NAMALWA (cell line): ENCODE results near the gene CCDC51.
"Not testable (repeated sequence)": the region's sequence is repeated elsewhere in the genome, so short reads cannot be mapped to it uniquely, and the experiment has no call there.

ENCODE experiments used
- DNase-seq: peaks from one replicate; pipeline ENCODE4 v3.0.0-alpha.2; 2015; ENCODE audit warnings: low spot score

Gene CCDC51, protein sequence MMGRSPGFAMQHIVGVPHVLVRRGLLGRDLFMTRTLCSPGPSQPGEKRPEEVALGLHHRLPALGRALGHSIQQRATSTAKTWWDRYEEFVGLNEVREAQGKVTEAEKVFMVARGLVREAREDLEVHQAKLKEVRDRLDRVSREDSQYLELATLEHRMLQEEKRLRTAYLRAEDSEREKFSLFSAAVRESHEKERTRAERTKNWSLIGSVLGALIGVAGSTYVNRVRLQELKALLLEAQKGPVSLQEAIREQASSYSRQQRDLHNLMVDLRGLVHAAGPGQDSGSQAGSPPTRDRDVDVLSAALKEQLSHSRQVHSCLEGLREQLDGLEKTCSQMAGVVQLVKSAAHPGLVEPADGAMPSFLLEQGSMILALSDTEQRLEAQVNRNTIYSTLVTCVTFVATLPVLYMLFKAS

GRCh38 chr3:48439820-48440589 lies at the start of gene CCDC51, which contains the start of gene TMA7:
Gene CCDC51, minus strand, starts transcription at chr3:48440119. Its CDS starts 4,991 bp downstream, at chr3:48435128.
Gene TMA7, plus strand, starts transcription at chr3:48440257. Its CDS starts 40 bp downstream, at chr3:48440297.
- peak; percentile 93 for DNase-seq

- DNase-seq: no peak
Measured at GRCh38 chr3:48486952-48487351, 47.0 kb upstream of the CCDC51 start.

GRCh38 chr3:48482822-48483221 lies 42.9 kb upstream of the CCDC51 start:
- DNase-seq: not testable (repeated sequence)

GRCh38 chr3:48480891-48481290 lies 41.0 kb upstream of the CCDC51 start:
- not testable (repeated sequence) for DNase-seq

DNA sequence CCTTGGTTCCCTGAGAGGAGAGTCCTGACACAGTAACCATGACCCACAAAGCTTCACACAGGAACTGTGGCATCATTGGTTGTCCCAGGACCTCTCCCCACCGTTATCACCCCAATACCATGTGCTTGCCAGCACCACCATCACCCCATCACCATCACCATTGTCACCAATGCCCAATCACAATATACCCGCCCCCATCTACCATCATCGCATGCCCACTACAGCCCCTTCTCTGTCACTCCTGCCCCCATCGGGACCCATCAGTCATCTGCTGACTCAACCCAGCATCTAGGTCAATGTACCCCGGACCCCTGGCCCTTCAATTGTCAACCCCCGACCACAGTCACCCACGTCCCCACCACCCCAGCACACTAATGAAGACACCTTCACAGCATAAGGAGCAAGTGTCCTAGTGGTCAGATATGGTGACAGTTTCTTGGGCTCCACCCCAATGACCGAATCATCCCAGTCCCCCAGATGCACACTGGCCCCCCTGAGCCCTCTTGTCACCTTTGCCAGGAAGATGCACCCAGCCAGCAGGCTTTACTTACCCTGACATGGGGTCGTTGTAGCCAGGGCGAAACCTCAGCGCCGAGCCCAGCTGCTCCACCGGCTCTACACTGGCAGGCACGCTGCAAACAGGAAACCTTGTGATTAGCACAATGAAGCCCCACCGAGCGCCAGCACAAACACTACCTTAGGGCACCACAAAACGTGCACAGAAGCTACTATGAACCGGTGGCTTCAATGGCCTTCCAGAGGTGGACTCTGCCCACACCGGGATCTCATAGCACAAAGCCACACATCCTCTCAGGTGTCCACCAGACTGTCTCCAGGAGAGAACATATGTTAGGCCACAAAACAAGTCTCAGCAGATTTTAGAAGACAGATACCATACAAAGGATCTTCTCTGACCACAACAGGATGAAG lies 39.0 kb upstream of the CCDC51 start:
- peak; percentile 37 for DNase-seq

GRCh38 chr3:48477959-48478520 lies 38.1 kb upstream of the CCDC51 start:
- DNase-seq: no peak

GRCh38 chr3:48476426-48477053 lies 36.6 kb upstream of the CCDC51 start:
- DNase-seq: no peak

- no peak for DNase-seq
Measured at GRCh38 chr3:48475188-48475587, 35.3 kb upstream of the CCDC51 start.

DNA sequence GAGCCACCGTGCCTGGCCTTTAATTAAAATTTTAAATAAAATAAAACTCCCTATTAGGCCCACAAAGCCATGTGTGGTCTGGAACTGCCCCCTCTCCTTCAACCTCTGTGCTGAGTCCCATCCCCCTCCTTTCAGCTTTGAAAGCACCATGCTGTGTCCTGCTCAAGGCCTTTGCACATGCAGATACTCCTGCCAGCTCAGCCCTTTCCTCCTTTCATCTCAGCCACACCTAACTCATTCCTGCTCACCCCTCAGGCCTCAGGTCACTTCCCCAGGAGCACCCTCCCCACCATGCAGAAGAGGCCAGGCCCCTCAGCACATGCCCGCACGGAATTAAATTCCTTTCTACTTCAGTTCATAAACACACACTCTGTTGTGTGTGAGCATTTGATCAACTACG lies 34.7 kb upstream of the CCDC51 start:
- DNase-seq: no peak

GRCh38 chr3:48474031-48474430 lies 34.1 kb upstream of the CCDC51 start:
- not testable (repeated sequence) for DNase-seq

DNA sequence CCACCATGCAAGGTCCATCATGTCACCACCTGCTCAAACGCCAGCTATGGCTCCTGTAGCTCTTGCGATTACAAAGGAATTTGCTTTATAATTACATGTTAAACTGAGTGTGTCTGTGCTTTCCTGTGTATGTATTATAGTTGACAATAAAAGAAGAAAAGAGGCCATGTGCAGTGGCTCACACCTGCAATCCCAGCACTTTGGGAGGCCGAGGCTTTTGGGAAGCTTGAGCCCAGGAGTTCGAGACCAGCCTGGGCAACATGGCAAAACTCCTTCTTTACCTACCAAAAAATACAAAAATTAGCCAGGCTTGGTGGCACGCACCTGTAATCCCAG lies 33.7 kb upstream of the CCDC51 start:
- DNase-seq: no peak

- peak; percentile 94 for DNase-seq
Measured at GRCh38 chr3:48472923-48473616, 33.2 kb upstream of the CCDC51 start.

- no peak for DNase-seq
Measured at GRCh38 chr3:48472673-48472922, 32.7 kb upstream of the CCDC51 start.

DNA sequence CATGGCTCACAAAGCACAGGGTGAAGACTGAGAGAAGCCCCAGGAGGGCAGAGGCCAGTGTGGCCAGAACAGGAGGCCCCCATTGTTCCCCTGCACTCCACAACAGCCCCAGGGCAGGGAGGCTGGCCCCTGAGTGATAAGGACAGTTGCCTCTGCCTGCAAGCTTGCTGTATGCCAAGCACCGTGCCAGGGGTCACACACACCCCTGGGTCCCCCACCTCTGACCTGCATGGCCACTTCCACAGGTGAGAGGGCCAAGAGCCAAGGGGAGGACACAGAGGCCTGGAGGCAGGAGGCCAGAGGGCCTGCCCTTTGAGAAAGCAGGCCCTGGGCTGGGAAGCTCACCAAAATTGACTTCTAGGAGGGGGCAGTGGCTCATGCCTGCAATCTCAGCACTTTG lies 30.4 kb upstream of the CCDC51 start:
- DNase-seq: no peak

- DNase-seq: no peak
Measured at GRCh38 chr3:48469046-48469915, 29.4 kb upstream of the CCDC51 start.

GRCh38 chr3:48468329-48468731 lies 28.4 kb upstream of the CCDC51 start:
- no peak for DNase-seq

DNA sequence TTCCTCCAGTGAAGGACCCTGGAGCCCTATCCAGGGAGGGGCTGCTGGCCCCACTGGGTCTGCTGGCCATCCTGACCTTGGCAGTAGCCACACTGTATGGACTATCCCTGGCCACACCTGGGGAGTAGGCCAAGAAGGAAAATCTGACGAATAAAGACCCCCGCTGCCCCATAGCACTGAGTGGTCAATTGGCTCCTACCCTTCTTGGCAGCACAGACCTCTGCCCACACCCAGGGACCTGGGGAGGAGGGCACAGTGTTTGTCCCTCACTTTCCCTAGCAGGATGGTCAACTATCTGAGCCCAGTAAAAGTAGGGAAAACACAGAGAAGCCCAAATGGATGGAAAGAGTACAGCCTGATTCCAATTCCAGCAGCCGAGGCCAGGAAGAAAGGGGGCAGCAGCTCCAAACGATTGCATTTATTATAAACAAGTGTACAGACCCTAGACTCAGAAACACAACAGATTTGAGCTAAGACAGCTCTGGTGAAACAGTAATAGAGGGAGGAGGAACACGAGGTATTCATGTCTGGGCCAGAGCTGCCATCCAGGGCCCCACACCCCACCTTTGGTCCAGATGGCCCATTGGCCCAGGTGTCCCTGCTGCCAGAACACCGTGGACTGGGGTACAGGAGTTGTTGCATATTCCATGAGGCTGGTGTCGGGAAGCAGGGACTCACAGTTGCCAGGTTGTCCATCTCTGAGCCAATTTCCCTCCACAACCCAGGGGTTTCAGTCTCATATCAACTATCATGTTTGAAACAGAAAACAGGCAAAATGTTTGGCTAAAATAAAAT lies 27.8 kb upstream of the CCDC51 start:
- no peak for DNase-seq

- DNase-seq: no peak
Measured at GRCh38 chr3:48467110-48467454, 27.2 kb upstream of the CCDC51 start.

DNA sequence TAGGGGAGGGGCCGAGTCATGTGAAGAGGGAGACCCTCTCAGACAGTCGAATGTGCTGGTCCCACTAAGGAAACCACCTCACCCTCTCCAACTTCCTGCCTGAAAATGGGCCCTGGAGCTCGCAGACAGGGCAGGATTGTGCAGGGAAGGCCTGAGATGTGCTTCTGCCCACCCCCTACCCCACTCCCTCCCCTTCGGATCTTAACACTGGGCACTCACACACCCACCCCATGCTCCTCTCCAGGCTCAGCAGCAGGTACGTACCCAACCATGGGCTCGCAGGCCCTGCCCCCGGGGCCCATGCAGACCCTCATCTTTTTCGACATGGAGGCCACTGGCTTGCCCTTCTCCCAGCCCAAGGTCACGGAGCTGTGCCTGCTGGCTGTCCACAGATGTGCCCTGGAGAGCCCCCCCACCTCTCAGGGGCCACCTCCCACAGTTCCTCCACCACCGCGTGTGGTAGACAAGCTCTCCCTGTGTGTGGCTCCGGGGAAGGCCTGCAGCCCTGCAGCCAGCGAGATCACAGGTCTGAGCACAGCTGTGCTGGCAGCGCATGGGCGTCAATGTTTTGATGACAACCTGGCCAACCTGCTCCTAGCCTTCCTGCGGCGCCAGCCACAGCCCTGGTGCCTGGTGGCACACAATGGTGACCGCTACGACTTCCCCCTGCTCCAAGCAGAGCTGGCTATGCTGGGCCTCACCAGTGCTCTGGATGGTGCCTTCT lies 26.6 kb upstream of the CCDC51 start:
- peak; percentile 23 for DNase-seq
